Heart left ventricle (tissue), 13 donors: ENCODE data around the gene COL7A1.

Source experiments
- POLR2A ChIP-seq, 2 donors: fragments of 450-650 bp; IDR thresholded peaks; one replicate each; pipeline ENCODE4 v1.6.1; 2017; ENCODE audit warnings: antibody characterized with exemption in 2 of 2, mild to moderate bottlenecking in 2 of 2, moderate library complexity in 2 of 2
- TF ChIP-seq, protein P1 (sequence below), 12 donors: fragments of 200-600 bp; sonication (generic) in 4 of 12; IDR thresholded peaks; one replicate each; pipeline versions ENCODE4 v1.5.0 to v1.8.0; 2018 to 2022; ENCODE audit warnings: antibody characterized with exemption in 12 of 12, mild to moderate bottlenecking in 5 of 12
- donor health status: ischemic (EF 13 %, LVEDD 7.1; RV severe dilation, severe dysfunction).
- donor health status: DM: no; HTN: yes; CAD: no.
- donor health status: DM: no; HTN: no; CAD: no.
- donor health status: ischemic (EF 25% LVEDD 6.9; RV normal size, moderate dysfunction).
- donor health status: ischemic (EF 25% LVEDD 5.7; RV mildly dilated, moderate dysfunction).
- donor health status: ischemic (EF 35%, LVEDD 5.7; RV mildly dilated, moderate dysfunction).
- donor health status: nonischemic (EF 11% LVEDD 7.7; RV severe dilation, severe dysfunction).
- donor health status: DM: yes; HTN: yes; CAD: no.
- donor health status: PGD.
- donor health status: ischemic (EF 29% LVEDD 5.4; RV normal size, mild dysfunction).
- donor health status: nonischemic (EF 23%, LVEDD 6.1; RV moderate dilation, normal function).

DNA sequence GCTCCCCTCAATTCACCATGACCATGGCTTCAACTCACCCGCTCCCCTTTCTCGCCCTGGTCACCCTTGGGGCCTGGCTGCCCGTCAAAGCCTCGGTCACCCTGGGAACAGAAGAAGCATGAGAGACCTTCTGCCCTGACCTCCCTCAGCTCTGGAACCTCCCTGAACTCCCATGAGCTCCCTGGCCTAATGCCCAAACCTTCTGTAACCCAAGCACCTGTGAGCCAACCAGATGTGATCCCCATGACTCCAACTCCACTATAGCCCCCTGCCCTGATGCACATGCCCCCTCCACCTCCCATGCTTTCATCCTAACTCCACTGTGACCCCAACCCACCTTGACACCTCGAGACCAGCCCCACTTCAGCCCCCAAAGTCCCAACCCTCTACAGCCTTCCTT, 28.0 kb downstream of the COL7A1 start:
- TF ChIP-seq, protein P1, sequence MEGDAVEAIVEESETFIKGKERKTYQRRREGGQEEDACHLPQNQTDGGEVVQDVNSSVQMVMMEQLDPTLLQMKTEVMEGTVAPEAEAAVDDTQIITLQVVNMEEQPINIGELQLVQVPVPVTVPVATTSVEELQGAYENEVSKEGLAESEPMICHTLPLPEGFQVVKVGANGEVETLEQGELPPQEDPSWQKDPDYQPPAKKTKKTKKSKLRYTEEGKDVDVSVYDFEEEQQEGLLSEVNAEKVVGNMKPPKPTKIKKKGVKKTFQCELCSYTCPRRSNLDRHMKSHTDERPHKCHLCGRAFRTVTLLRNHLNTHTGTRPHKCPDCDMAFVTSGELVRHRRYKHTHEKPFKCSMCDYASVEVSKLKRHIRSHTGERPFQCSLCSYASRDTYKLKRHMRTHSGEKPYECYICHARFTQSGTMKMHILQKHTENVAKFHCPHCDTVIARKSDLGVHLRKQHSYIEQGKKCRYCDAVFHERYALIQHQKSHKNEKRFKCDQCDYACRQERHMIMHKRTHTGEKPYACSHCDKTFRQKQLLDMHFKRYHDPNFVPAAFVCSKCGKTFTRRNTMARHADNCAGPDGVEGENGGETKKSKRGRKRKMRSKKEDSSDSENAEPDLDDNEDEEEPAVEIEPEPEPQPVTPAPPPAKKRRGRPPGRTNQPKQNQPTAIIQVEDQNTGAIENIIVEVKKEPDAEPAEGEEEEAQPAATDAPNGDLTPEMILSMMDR (IDR thresholded peaks at IDR 0.05), result no peak
- no peak for TF ChIP-seq POLR2A (IDR thresholded peaks at IDR 0.05)
